Effector memory CD8-positive, alpha-beta T cell (primary cell): Measurements from ENCODE around the gene OXER1.

Experiments used
- ATAC-seq: fragments of 150-1000 bp; cut with Tn5 transposase; replicated peaks from 2 replicates; pipeline ENCODE4 v1.10.0; 2021; ENCODE audit warnings: mild to moderate bottlenecking, moderate library complexity
- DNase-seq, 3 experiments: peaks; one replicate each; pipeline ENCODE4 v3.0.0; 2021
- H3K27ac Mint-ChIP-seq, 2 donors: one replicate each; pipeline ENCODE4 v1.8.0; 2022; ENCODE audit warnings: mild to moderate bottlenecking in 2 of 2, mixed read lengths in 2 of 2, moderate library complexity in 2 of 2
- H3K27me3 Mint-ChIP-seq, 2 donors: one replicate each; pipeline ENCODE4 v1.8.0; 2022; ENCODE audit warnings: mixed read lengths in 2 of 2
- H3K36me3 Mint-ChIP-seq: one replicate; pipeline ENCODE4 v1.8.0; 2022; ENCODE audit warnings: mild to moderate bottlenecking, moderate library complexity, mixed read lengths; ENCODE audit not compliant: insufficient read depth
- H3K4me1 Mint-ChIP-seq, 2 donors: one replicate each; pipeline ENCODE4 v1.8.0; 2022; ENCODE audit warnings: low read depth in 2 of 2, mixed read lengths in 2 of 2
- H3K4me3 Mint-ChIP-seq, 2 donors: one replicate each; pipeline ENCODE4 v1.8.0; 2022; ENCODE audit warnings: mild to moderate bottlenecking in 2 of 2, mixed read lengths in 2 of 2, moderate library complexity in 2 of 2
- H3K9me3 Mint-ChIP-seq, 2 donors: one replicate each; pipeline ENCODE4 v1.8.0; 2022; ENCODE audit warnings: mixed read lengths in 2 of 2

OXER1 gene

GRCh38 chr2:42789751-42790150, 25.8 kb upstream of the OXER1 start:
- no peak for ATAC-seq
- no peak overlapping the region for H3K27ac Mint-ChIP-seq
- no peaks in the 10 kb centered on the region for H3K9me3 Mint-ChIP-seq
- peaks cover 3 to 9% of the 10 kb centered on the region in 2 donors for H3K4me1 Mint-ChIP-seq
- no peak overlapping the region for H3K4me3 Mint-ChIP-seq
- no peak for DNase-seq
- no peaks in the 10 kb centered on the region for H3K36me3 Mint-ChIP-seq
- peaks cover 58 to 77% of the 10 kb centered on the region in 2 donors for H3K27me3 Mint-ChIP-seq

GRCh38 chr2:42788882-42789281, 24.9 kb upstream of the OXER1 start:
- DNase-seq = no peak
- ATAC-seq = no peak
- H3K27ac Mint-ChIP-seq = no peak overlapping the region
- H3K36me3 Mint-ChIP-seq = no peaks in the 10 kb centered on the region
- H3K4me1 Mint-ChIP-seq = peaks cover 3 to 9% of the 10 kb centered on the region in 2 donors
- H3K27me3 Mint-ChIP-seq = peaks cover 57 to 69% of the 10 kb centered on the region in 2 donors
- H3K9me3 Mint-ChIP-seq = no peaks in the 10 kb centered on the region
- H3K4me3 Mint-ChIP-seq = no peak overlapping the region

- peaks cover 52 to 64% of the 10 kb centered on the region in 2 donors for H3K27me3 Mint-ChIP-seq
- H3K4me1 Mint-ChIP-seq = peaks cover 3 to 9% of the 10 kb centered on the region in 2 donors
- H3K36me3 Mint-ChIP-seq = no peaks in the 10 kb centered on the region
- DNase-seq (no peak), ATAC-seq (no peak)
- no peaks in the 10 kb centered on the region for H3K9me3 Mint-ChIP-seq
- H3K27ac Mint-ChIP-seq = no peak overlapping the region
- H3K4me3 Mint-ChIP-seq = no peak overlapping the region
Observed at GRCh38 chr2:42788478-42788793, 24.5 kb upstream of the OXER1 start.

- DNase-seq (no peak), ATAC-seq (no peak)
- peaks cover 3 to 9% of the 10 kb centered on the region in 2 donors for H3K4me1 Mint-ChIP-seq
- no peaks in the 10 kb centered on the region for H3K9me3 Mint-ChIP-seq
- H3K27ac Mint-ChIP-seq = no peak overlapping the region
- no peak overlapping the region for H3K4me3 Mint-ChIP-seq
- H3K36me3 Mint-ChIP-seq = no peaks in the 10 kb centered on the region
- H3K27me3 Mint-ChIP-seq = peaks cover 50 to 61% of the 10 kb centered on the region in 2 donors
Observed at GRCh38 chr2:42787788-42788477, 24.0 kb upstream of the OXER1 start.

- peaks cover 3 to 9% of the 10 kb centered on the region in 2 donors for H3K4me1 Mint-ChIP-seq
- H3K27me3 Mint-ChIP-seq = peaks cover 50 to 60% of the 10 kb centered on the region in 2 donors
- no peaks in the 10 kb centered on the region for H3K9me3 Mint-ChIP-seq
- no peak overlapping the region for H3K27ac Mint-ChIP-seq
- H3K36me3 Mint-ChIP-seq = no peaks in the 10 kb centered on the region
- no peak for DNase-seq
- ATAC-seq = no peak
- no peak overlapping the region for H3K4me3 Mint-ChIP-seq
Observed at GRCh38 chr2:42787424-42787787, 23.5 kb upstream of the OXER1 start.

GRCh38 chr2:42786561-42787345, 22.8 kb upstream of the OXER1 start:
- H3K4me1 Mint-ChIP-seq = peaks cover 0 to 5% of the 10 kb centered on the region in 2 donors
- no peak overlapping the region for H3K4me3 Mint-ChIP-seq
- H3K9me3 Mint-ChIP-seq = no peaks in the 10 kb centered on the region
- H3K36me3 Mint-ChIP-seq = no peaks in the 10 kb centered on the region
- DNase-seq (no peak), ATAC-seq (no peak)
- no peak overlapping the region for H3K27ac Mint-ChIP-seq
- H3K27me3 Mint-ChIP-seq = peaks cover 45 to 54% of the 10 kb centered on the region in 2 donors

GRCh38 chr2:42784204-42784880, 20.4 kb upstream of the OXER1 start:
- no peak for ATAC-seq
- Mint-ChIP-seq H3K27me3 (peaks cover 24 to 31% of the 10 kb centered on the region in 2 donors), H3K36me3 (no peaks in the 10 kb centered on the region), H3K4me1 (no peaks in the 10 kb centered on the region), H3K9me3 (no peaks in the 10 kb centered on the region), H3K4me3 (no peak overlapping the region), H3K27ac (no peak overlapping the region)
- no peak for DNase-seq

- H3K9me3 Mint-ChIP-seq = no peaks in the 10 kb centered on the region
- H3K27ac Mint-ChIP-seq = no peak overlapping the region
- ATAC-seq (no peak), DNase-seq (no peak)
- no peaks in the 10 kb centered on the region for H3K4me1 Mint-ChIP-seq
- H3K27me3 Mint-ChIP-seq = peaks cover 19 to 25% of the 10 kb centered on the region in 2 donors
- H3K36me3 Mint-ChIP-seq = no peaks in the 10 kb centered on the region
- H3K4me3 Mint-ChIP-seq = no peak overlapping the region
Observed at GRCh38 chr2:42783511-42783910, 19.6 kb upstream of the OXER1 start.

- Mint-ChIP-seq H3K36me3 (no peaks in the 10 kb centered on the region), H3K27ac (no peak overlapping the region), H3K4me3 (no peak overlapping the region), H3K9me3 (no peaks in the 10 kb centered on the region), H3K27me3 (peaks cover 0 to 2% of the 10 kb centered on the region in 2 donors), H3K4me1 (no peaks in the 10 kb centered on the region)
- ATAC-seq (no peak), DNase-seq (no peak)
Observed at GRCh38 chr2:42781181-42781580, 17.2 kb upstream of the OXER1 start.

GRCh38 chr2:42777883-42778805, 14.2 kb upstream of the OXER1 start:
- DNase-seq (no peak), ATAC-seq (no peak)
- no peaks in the 10 kb centered on the region for H3K36me3 Mint-ChIP-seq
- H3K9me3 Mint-ChIP-seq = no peaks in the 10 kb centered on the region
- no peak overlapping the region for H3K4me3 Mint-ChIP-seq
- peaks cover 0 to 10% of the 10 kb centered on the region in 2 donors for H3K4me1 Mint-ChIP-seq
- no peaks in the 10 kb centered on the region for H3K27me3 Mint-ChIP-seq
- H3K27ac Mint-ChIP-seq = no peak overlapping the region

- Mint-ChIP-seq H3K27me3 (no peaks in the 10 kb centered on the region), H3K27ac (peak overlapping the region in 1 of 2 donors; percentile 39), H3K4me1 (peaks cover 0 to 10% of the 10 kb centered on the region in 2 donors), H3K9me3 (no peaks in the 10 kb centered on the region), H3K36me3 (no peaks in the 10 kb centered on the region), H3K4me3 (no peak overlapping the region)
- DNase-seq (no peak), ATAC-seq (no peak)
Observed at GRCh38 chr2:42775810-42776209, 11.9 kb upstream of the OXER1 start.

- no peaks in the 10 kb centered on the region for H3K36me3 Mint-ChIP-seq
- DNase-seq (no peak), ATAC-seq (no peak)
- H3K27ac Mint-ChIP-seq = peak overlapping the region in 1 of 2 donors; percentile 39
- no peaks in the 10 kb centered on the region for H3K27me3 Mint-ChIP-seq
- H3K4me3 Mint-ChIP-seq = no peak overlapping the region
- H3K4me1 Mint-ChIP-seq = peaks cover 0 to 10% of the 10 kb centered on the region in 2 donors
- H3K9me3 Mint-ChIP-seq = no peaks in the 10 kb centered on the region
Observed at GRCh38 chr2:42775186-42775585, 11.3 kb upstream of the OXER1 start.

- Mint-ChIP-seq H3K27ac (no peak overlapping the region), H3K4me3 (no peak overlapping the region), H3K4me1 (peaks cover 0 to 10% of the 10 kb centered on the region in 2 donors), H3K27me3 (no peaks in the 10 kb centered on the region), H3K9me3 (no peaks in the 10 kb centered on the region), H3K36me3 (no peaks in the 10 kb centered on the region)
- no peak for ATAC-seq
- DNase-seq = no peak
Observed at GRCh38 chr2:42771546-42772153, 7.7 kb upstream of the OXER1 start.
